HK-2 (cell line): Measurements from ENCODE around the gene PTPRG.

Experiments used
- DNase-seq: peaks from one replicate; pipeline ENCODE4 v3.0.0-alpha.2; 2018; ENCODE audit not compliant: unreplicated experiment

Gene PTPRG

GRCh38 chr3:62335196-62335595, 773.8 kb downstream of the PTPRG start:
- DNase-seq = no peak

GRCh38 chr3:62343755-62344154, 782.4 kb downstream of the PTPRG start:
- no peak for DNase-seq
